HepG2 (cell line): ENCODE measurements around the gene ZNF341. TPM values are rescaled to one million over a fixed set of nuclear protein-coding genes. Genes with fewer than 3 reads are reported as not detected.

Experiments
- ASH2L ChIP-seq: fragments of 300-600, 200-600 bp; sonication (generic); IDR thresholded peaks from 2 replicates; pipeline ENCODE4 v1.7.0; 2017; ENCODE audit warnings: low read depth, mild to moderate bottlenecking, moderate library complexity, mixed read lengths, low read length; ENCODE audit not compliant: insufficient read length
- CERS6 ChIP-seq: sonication (generic); formaldehyde crosslinking; IDR thresholded peaks from 2 replicates; pipeline ENCODE4 v1.5.0; 2020; ENCODE audit warnings: missing genetic modification reagents
- GABPB1 ChIP-seq: IDR thresholded peaks from 2 replicates; pipeline ENCODE4 v1.6.1; 2016; ENCODE audit warnings: mild to moderate bottlenecking, missing genetic modification reagents, moderate library complexity, missing compliant biosample characterization
- GFI1 ChIP-seq: sonication (generic); formaldehyde crosslinking; IDR thresholded peaks from 2 replicates; pipeline ENCODE4 v1.5.0; 2020; ENCODE audit warnings: missing genetic modification reagents, mild to moderate bottlenecking, borderline replicate concordance
- KAT7 ChIP-seq: IDR thresholded peaks from 2 replicates; pipeline ENCODE4 v1.6.1; 2018; ENCODE audit warnings: borderline replicate concordance, missing compliant biosample characterization
- KDM2A ChIP-seq: sonication (generic); formaldehyde crosslinking; IDR thresholded peaks from 2 replicates; pipeline ENCODE4 v1.4.0; 2020; ENCODE audit warnings: low read depth, missing genetic modification reagents, borderline replicate concordance
- KLF13 ChIP-seq: sonication (generic); formaldehyde crosslinking; IDR thresholded peaks from 2 replicates; pipeline ENCODE4 v1.4.0; 2020; ENCODE audit warnings: mild to moderate bottlenecking, missing genetic modification reagents
- KLF15 ChIP-seq: sonication (generic); formaldehyde crosslinking; IDR thresholded peaks from 2 replicates; pipeline ENCODE4 v1.8.1; 2023; ENCODE audit warnings: borderline replicate concordance, mild to moderate bottlenecking, inconsistent platforms, missing genetic modification reagents, mixed read lengths
- MAX ChIP-seq: IDR thresholded peaks from 2 replicates; pipeline ENCODE4 v1.6.1; 2012; ENCODE audit warnings: inconsistent platforms
- MXD4 ChIP-seq: IDR thresholded peaks from 2 replicates; pipeline ENCODE4 v1.6.1; 2016; ENCODE audit warnings: mild to moderate bottlenecking, missing biosample characterization, missing genetic modification reagents
- NPAS2 ChIP-seq: sonication (generic); formaldehyde crosslinking; IDR thresholded peaks from 2 replicates; pipeline ENCODE4 v1.8.0; 2022; ENCODE audit warnings: mild to moderate bottlenecking, missing genetic modification reagents, borderline replicate concordance
- PLSCR1 ChIP-seq: sonication (generic); formaldehyde crosslinking; IDR thresholded peaks from 2 replicates; pipeline ENCODE4 v1.5.0; 2020; ENCODE audit warnings: missing genetic modification reagents, mild to moderate bottlenecking, borderline replicate concordance
- SALL2 ChIP-seq: sonication (generic); formaldehyde crosslinking; IDR thresholded peaks from 2 replicates; pipeline ENCODE4 v1.8.1; 2023; ENCODE audit warnings: mild to moderate bottlenecking, missing genetic modification reagents, inconsistent platforms
- SIN3A ChIP-seq: IDR thresholded peaks from 2 replicates; pipeline ENCODE4 v1.6.1; 2011; ENCODE audit warnings: low read depth, mild to moderate bottlenecking, control low read depth, low read length, borderline replicate concordance
- THAP8 ChIP-seq: sonication (generic); formaldehyde crosslinking; IDR thresholded peaks from 2 replicates; pipeline ENCODE4 v1.5.1; 2020; ENCODE audit warnings: missing genetic modification reagents, mild to moderate bottlenecking, borderline replicate concordance
- ZBTB43 ChIP-seq: sonication (generic); formaldehyde crosslinking; conservative IDR thresholded peaks from 2 replicates; pipeline ENCODE4 v1.4.0; 2020; ENCODE audit warnings: missing genetic modification reagents
- ZFP36L2 ChIP-seq: sonication (generic); formaldehyde crosslinking; IDR thresholded peaks from 2 replicates; pipeline ENCODE4 v1.4.0; 2020; ENCODE audit warnings: missing genetic modification reagents
- ZNF12 ChIP-seq: sonication (generic); formaldehyde crosslinking; IDR thresholded peaks from 2 replicates; pipeline ENCODE4 v1.5.0; 2020; ENCODE audit warnings: missing genetic modification reagents
- ZNF451 ChIP-seq: sonication (generic); formaldehyde crosslinking; IDR thresholded peaks from 2 replicates; pipeline ENCODE4 v1.5.0; 2020; ENCODE audit warnings: mild to moderate bottlenecking, missing genetic modification reagents
- ZNF557 ChIP-seq: sonication (generic); formaldehyde crosslinking; IDR thresholded peaks from 2 replicates; pipeline ENCODE4 v1.4.0; 2020; ENCODE audit warnings: missing genetic modification reagents
- ZNF704 ChIP-seq: sonication (generic); formaldehyde crosslinking; IDR thresholded peaks from 2 replicates; pipeline ENCODE4 v1.8.1; 2023; ENCODE audit warnings: mild to moderate bottlenecking, inconsistent platforms, moderate library complexity, missing genetic modification reagents, borderline replicate concordance
- polyA plus RNA-seq, 8 experiments: library from polyadenylated mRNA; depleted of rRNA in 3 of 8; stranded (reverse) in 7 of 8; unstranded in 1 of 8; fragments of >200 nt; fragmentation: Illumina TruSeq in 4 of 8; extraction: Trizol in 4 of 8; gene quantifications; 2 replicates each; pipeline versions ENCODE4 v1.2.1 to v1.2.3, GENCODE V29; 2011 to 2016; ENCODE audit warnings: low read depth in 4 of 8, missing spikeins in 1 of 8, mixed read lengths in 1 of 8; ENCODE audit not compliant: insufficient read depth in 1 of 8
- total RNA-seq, 5 experiments: library from RNA; depleted of rRNA; stranded (reverse); fragments of >200 nt; fragmentation: Illumina TruSeq; extraction: Trizol; gene quantifications; 2 replicates each; pipeline ENCODE4 v1.2.3, GENCODE V29; 2016; ENCODE audit warnings: low read depth in 1 of 5

ZNF341 gene
- total and polyA plus RNA-seq, 2 of the 13 experiments (the other 11 are each of a cell fraction or from before 2014, with no cell fraction given) = 1.1 to 2.2 TPM

GRCh38 chr20:33724439-33725094, 7.2 kb upstream of the ZNF341 start (continued):
- TF ChIP-seq ASH2L = peak; percentile 49
- TF ChIP-seq ZNF704 (CRISPR knock-in tag) = no peak
- peak; percentile 86 for TF ChIP-seq GFI1 (CRISPR knock-in tag)
- no peak for TF ChIP-seq ZFP36L2 (CRISPR knock-in tag)
- 0 out of 2 replicates have a peak, but pooled peaks have one; percentile 47 for TF ChIP-seq ZBTB43
- TF ChIP-seq ZNF451 = no peak
- no peak for TF ChIP-seq KDM2A (CRISPR knock-in tag)
- TF ChIP-seq SIN3A = 0 out of 2 replicates have a peak, but pooled peaks have one; percentile 14
- TF ChIP-seq MXD4 (CRISPR knock-in tag) = no peak
- no peak for TF ChIP-seq THAP8 (CRISPR knock-in tag)
- TF ChIP-seq PLSCR1 (CRISPR knock-in tag) = no peak
- TF ChIP-seq CERS6 (CRISPR knock-in tag) = no peak
- no peak for TF ChIP-seq NPAS2 (CRISPR knock-in tag)
- TF ChIP-seq SALL2 (CRISPR knock-in tag) = 0 out of 2 replicates have a peak, but pooled peaks have one; percentile 15
- no peak for TF ChIP-seq ZNF12 (CRISPR knock-in tag)
- TF ChIP-seq KAT7 (CRISPR knock-in tag) = no peak; the same call in 1 of the 2 replicates
- no peak for TF ChIP-seq ZNF557
- TF ChIP-seq GABPB1 = no peak
- TF ChIP-seq KLF13 (CRISPR knock-in tag) = no peak
- TF ChIP-seq KLF15 (CRISPR knock-in tag) = no peak
- 0 out of 2 replicates have a peak, but pooled peaks have one; percentile 19 for TF ChIP-seq MAX
